HCT116 (cell line): ENCODE measurements around the gene KMT5C.

Source experiments
- EGR1 ChIP-seq: IDR thresholded peaks from 2 replicates; pipeline ENCODE4 v1.6.1; 2012; ENCODE audit warnings: low read depth
- ELF1 ChIP-seq: IDR thresholded peaks from 2 replicates; pipeline ENCODE4 v1.6.1; 2012; ENCODE audit warnings: low read depth, borderline replicate concordance
- EZH2 ChIP-seq: fragments of 200-600 bp; sonication (generic); IDR thresholded peaks from 2 replicates; pipeline ENCODE4 v1.6.1; 2017; ENCODE audit warnings: antibody characterized with exemption, mixed run types
- EZH2phosphoT487 ChIP-seq: fragments of 200-600 bp; IDR thresholded peaks from 2 replicates; pipeline ENCODE4 v1.6.1; 2018; ENCODE audit warnings: antibody characterized with exemption, borderline replicate concordance
- JUND ChIP-seq: IDR thresholded peaks from 2 replicates; pipeline ENCODE4 v1.6.1; 2012
- POLR2A ChIP-seq: IDR thresholded peaks from 2 replicates; pipeline ENCODE4 v1.7.0; 2011; ENCODE audit warnings: borderline replicate concordance; ENCODE audit not compliant: insufficient read depth, insufficient read length; ENCODE audit errors: extremely low read depth
- POLR2AphosphoS5 ChIP-seq: IDR thresholded peaks from 2 replicates; pipeline ENCODE4 v1.6.1; 2011; ENCODE audit warnings: mild to moderate bottlenecking, low read depth, low read length, moderate library complexity
- SIN3A ChIP-seq: IDR thresholded peaks from 2 replicates; pipeline ENCODE4 v1.6.1; 2012; ENCODE audit warnings: low read depth
- TCF7L2 ChIP-seq: IDR thresholded peaks from 2 replicates; pipeline ENCODE4 v1.7.0; 2011; ENCODE audit warnings: borderline replicate concordance, inconsistent platforms; ENCODE audit not compliant: insufficient read depth, insufficient read length; ENCODE audit errors: extremely low read depth
- YY1 ChIP-seq: IDR thresholded peaks from 2 replicates; pipeline ENCODE4 v1.6.1; 2011; ENCODE audit warnings: low read length, low read depth, moderate library complexity, mild to moderate bottlenecking; ENCODE audit not compliant: insufficient replicate concordance; ENCODE audit errors: extremely low read depth
- ZBTB33 ChIP-seq: IDR thresholded peaks from 2 replicates; pipeline ENCODE4 v1.6.1; 2011; ENCODE audit warnings: mild to moderate bottlenecking, low read length, moderate library complexity; ENCODE audit not compliant: insufficient replicate concordance; ENCODE audit errors: extremely low read depth
- TF ChIP-seq, protein P1 (sequence below): IDR thresholded peaks from 2 replicates; pipeline ENCODE4 v1.6.1; 2012
- TF ChIP-seq, protein P2 (sequence below), 3 experiments: fragments of 200-600 bp in 1 of 3; sonication (generic) in 1 of 3; IDR thresholded peaks in 2 of 3; conservative IDR thresholded peaks in 1 of 3; 2 replicates each; pipeline ENCODE4 v1.5.1; 2012 to 2017; ENCODE audit warnings: low read depth in 2 of 3, low read length in 2 of 3, antibody characterized with exemption in 1 of 3, borderline replicate concordance in 1 of 3, control low read depth in 1 of 3, mild to moderate bottlenecking in 1 of 3, mixed read lengths in 1 of 3, mixed run types in 1 of 3, moderate library complexity in 1 of 3; ENCODE audit not compliant: insufficient read depth in 1 of 3

DNA sequence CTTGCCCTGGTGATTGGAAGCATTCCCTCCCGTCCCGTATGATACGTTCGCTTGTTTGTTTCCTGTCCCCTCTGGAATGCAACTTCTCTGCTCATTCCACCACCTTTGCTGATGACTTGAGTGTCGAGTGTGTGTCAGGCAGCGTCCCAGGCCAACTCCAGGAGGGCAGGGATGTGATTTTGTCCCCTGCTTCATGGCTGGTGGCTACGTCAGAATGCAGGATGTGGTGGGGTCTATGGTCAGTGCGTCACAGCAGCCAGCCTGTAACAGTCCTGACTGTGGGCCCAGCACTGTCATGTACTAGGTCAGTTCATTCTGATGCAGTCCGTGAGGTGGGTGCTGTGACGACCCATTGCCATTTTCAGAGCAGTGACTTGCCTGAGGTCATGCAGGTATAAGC, 39.7 kb upstream of the KMT5C start:
- TF ChIP-seq POLR2A (no peak), POLR2AphosphoS5 (no peak), ELF1 (no peak), EZH2phosphoT487 (no peak), EZH2 (no peak), JUND (no peak), ZBTB33 (no peak), TCF7L2 (no peak), YY1 (no peak), SIN3A (no peak), EGR1 (no peak)
- TF ChIP-seq, protein P1, sequence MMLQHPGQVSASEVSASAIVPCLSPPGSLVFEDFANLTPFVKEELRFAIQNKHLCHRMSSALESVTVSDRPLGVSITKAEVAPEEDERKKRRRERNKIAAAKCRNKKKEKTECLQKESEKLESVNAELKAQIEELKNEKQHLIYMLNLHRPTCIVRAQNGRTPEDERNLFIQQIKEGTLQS: no peak
- TF ChIP-seq, protein P2, sequence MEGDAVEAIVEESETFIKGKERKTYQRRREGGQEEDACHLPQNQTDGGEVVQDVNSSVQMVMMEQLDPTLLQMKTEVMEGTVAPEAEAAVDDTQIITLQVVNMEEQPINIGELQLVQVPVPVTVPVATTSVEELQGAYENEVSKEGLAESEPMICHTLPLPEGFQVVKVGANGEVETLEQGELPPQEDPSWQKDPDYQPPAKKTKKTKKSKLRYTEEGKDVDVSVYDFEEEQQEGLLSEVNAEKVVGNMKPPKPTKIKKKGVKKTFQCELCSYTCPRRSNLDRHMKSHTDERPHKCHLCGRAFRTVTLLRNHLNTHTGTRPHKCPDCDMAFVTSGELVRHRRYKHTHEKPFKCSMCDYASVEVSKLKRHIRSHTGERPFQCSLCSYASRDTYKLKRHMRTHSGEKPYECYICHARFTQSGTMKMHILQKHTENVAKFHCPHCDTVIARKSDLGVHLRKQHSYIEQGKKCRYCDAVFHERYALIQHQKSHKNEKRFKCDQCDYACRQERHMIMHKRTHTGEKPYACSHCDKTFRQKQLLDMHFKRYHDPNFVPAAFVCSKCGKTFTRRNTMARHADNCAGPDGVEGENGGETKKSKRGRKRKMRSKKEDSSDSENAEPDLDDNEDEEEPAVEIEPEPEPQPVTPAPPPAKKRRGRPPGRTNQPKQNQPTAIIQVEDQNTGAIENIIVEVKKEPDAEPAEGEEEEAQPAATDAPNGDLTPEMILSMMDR (IDR thresholded peaks at IDR 0.05 in 2 of 3, conservative IDR thresholded peaks at IDR 0.05 in 1 of 3; ENCODE audit: borderline replicate concordance in 1 of 3, insufficient read depth in 1 of 3, low read depth in 2 of 3, low read length in 2 of 3): no peak
